DMS 273 (cell line): ENCODE results near the gene PLPPR1.

Experiments used
- DNase-seq: peaks from one replicate; lab custom pipeline; 2025; ENCODE audit not compliant: unreplicated experiment; lab: John Stamatoyannopoulos, UW

Gene PLPPR1

GRCh38 chr9:101333926-101334702 lies 305.6 kb downstream of the PLPPR1 start:
- DNase-seq = no peak

GRCh38 chr9:101336091-101336490 lies 307.6 kb downstream of the PLPPR1 start:
- DNase-seq = no peak

GRCh38 chr9:101337237-101337636 lies 308.7 kb downstream of the PLPPR1 start:
- no peak for DNase-seq

- no peak for DNase-seq
Measured at GRCh38 chr9:101341958-101342357, 313.4 kb downstream of the PLPPR1 start.

GRCh38 chr9:101342595-101342994 lies 314.1 kb downstream of the PLPPR1 start:
- no peak for DNase-seq

- DNase-seq = no peak
Measured at GRCh38 chr9:101350285-101350684, 321.8 kb downstream of the PLPPR1 start.

GRCh38 chr9:101352892-101353463 lies 324.5 kb downstream of the PLPPR1 start:
- no peak for DNase-seq

GRCh38 chr9:101353683-101354082 lies 325.2 kb downstream of the PLPPR1 start:
- DNase-seq = no peak

- no peak for DNase-seq
Measured at GRCh38 chr9:101354143-101354764, 325.7 kb downstream of the PLPPR1 start.

GRCh38 chr9:101354765-101355708 lies 326.5 kb downstream of the PLPPR1 start:
- no peak for DNase-seq

- no peak for DNase-seq
Measured at GRCh38 chr9:101356619-101357018, 328.1 kb downstream of the PLPPR1 start.

GRCh38 chr9:101359679-101360078 lies 331.2 kb downstream of the PLPPR1 start:
- no peak for DNase-seq

- no peak for DNase-seq
Measured at GRCh38 chr9:101360647-101361046, 332.1 kb downstream of the PLPPR1 start.

GRCh38 chr9:101362450-101362849 lies 333.9 kb downstream of the PLPPR1 start:
- DNase-seq = no peak

- no peak for DNase-seq
Measured at GRCh38 chr9:101365181-101365580, 336.7 kb downstream of the PLPPR1 start.

GRCh38 chr9:101366038-101366756 lies 337.7 kb downstream of the PLPPR1 start:
- DNase-seq = no peak

GRCh38 chr9:101367323-101367722 lies 338.8 kb downstream of the PLPPR1 start:
- no peak for DNase-seq

- DNase-seq = no peak
Measured at GRCh38 chr9:101369286-101369685, 340.8 kb downstream of the PLPPR1 start.

GRCh38 chr9:101369884-101370531 lies 341.5 kb downstream of the PLPPR1 start:
- DNase-seq = no peak

GRCh38 chr9:101371813-101372212 lies 343.3 kb downstream of the PLPPR1 start:
- DNase-seq = no peak
